ENCODE results near the gene NECTIN4. TPM values are rescaled to one million over a fixed set of nuclear protein-coding genes. Genes with fewer than 3 reads are reported as not detected.

NECTIN4 gene
- polyA plus RNA-seq, 1 of the 3 experiments (the other 2 are of a cell fraction) = 0.59 TPM

DNA sequence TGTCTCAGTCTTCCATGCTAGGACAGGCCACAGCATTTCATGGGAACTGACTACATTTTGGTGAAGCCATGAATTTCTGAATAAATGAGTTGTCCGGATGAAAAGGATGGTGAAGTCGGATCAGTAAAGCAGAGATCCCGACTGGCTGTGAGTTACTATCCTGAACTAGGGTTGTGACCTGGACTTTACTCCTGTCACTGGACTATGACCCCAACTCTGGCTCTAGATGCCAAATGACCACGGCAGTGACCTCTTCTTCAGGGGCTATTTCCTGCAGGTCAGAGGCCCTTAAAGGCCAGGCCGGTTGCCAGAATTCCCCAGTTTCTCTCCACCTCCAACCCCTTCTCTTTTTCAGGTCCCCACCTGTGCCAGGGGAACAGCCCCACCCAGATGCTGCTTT is 1.7 kb upstream of the NECTIN4 start:
- POLR2A ChIA-PET = no interaction called here
- CTCF ChIA-PET = interaction anchor here (0.9 kb wide), 1 partner anchor 20 kb away, joined by 3 read pairs; no protein-coding TSS in a partner anchor
- H3K4me2 ChIP-seq = no peak overlapping the region

More for the DNA sequence above, 1.7 kb upstream of the NECTIN4 start:
- H3K27me3 ChIP-seq (ENCODE audit: insufficient read depth) = no peaks in the 10 kb centered on the region
- H3K79me2 ChIP-seq (ENCODE audit: insufficient read depth) = no peaks in the 10 kb centered on the region
- no peak overlapping the region for H3K4me3 ChIP-seq (ENCODE audit: low read depth in 2 of 2, low read length in 1 of 2)
- no peaks in the 10 kb centered on the region for H3K36me3 ChIP-seq (replicated peaks in 1 of 2; ENCODE audit: control insufficient read depth in 1 of 2, insufficient read depth in 2 of 2, low read length in 1 of 2)
- H3K27ac ChIP-seq (ENCODE audit: low read depth in 2 of 2, low read length in 1 of 2) = no peak overlapping the region
- TF ChIP-seq TAF1 (IDR thresholded peaks at IDR 0.05; ENCODE audit: borderline replicate concordance, low read depth, low read length) = no peak
- no peak for TF ChIP-seq JUND (IDR thresholded peaks at IDR 0.05)
- no peak for TF ChIP-seq CHD2 (IDR thresholded peaks at IDR 0.05; ENCODE audit: low read length, partially characterized antibody)
- TF ChIP-seq RFX5 (IDR thresholded peaks at IDR 0.05; ENCODE audit: low read length) = no peak
- no peak for TF ChIP-seq POLR2AphosphoS5 (IDR thresholded peaks at IDR 0.05; ENCODE audit: low read depth, low read length)
- TF ChIP-seq MAX (IDR thresholded peaks at IDR 0.05; ENCODE audit: low read depth) = no peak
- TF ChIP-seq, protein P1, sequence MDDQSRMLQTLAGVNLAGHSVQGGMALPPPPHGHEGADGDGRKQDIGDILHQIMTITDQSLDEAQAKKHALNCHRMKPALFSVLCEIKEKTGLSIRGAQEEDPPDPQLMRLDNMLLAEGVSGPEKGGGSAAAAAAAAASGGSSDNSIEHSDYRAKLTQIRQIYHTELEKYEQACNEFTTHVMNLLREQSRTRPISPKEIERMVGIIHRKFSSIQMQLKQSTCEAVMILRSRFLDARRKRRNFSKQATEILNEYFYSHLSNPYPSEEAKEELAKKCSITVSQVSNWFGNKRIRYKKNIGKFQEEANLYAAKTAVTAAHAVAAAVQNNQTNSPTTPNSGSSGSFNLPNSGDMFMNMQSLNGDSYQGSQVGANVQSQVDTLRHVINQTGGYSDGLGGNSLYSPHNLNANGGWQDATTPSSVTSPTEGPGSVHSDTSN (IDR thresholded peaks at IDR 0.05) = no peak
- no peak for TF ChIP-seq EP300 (IDR thresholded peaks at IDR 0.05; ENCODE audit: borderline replicate concordance in 1 of 2, low read depth in 1 of 2, low read length in 1 of 2)
- no peak for TF ChIP-seq GATA2 (CRISPR knock-in tag; IDR thresholded peaks at IDR 0.05)
- TF ChIP-seq REST (IDR thresholded peaks at IDR 0.05; ENCODE audit: low read depth, low read length) = no peak
- no peak for TF ChIP-seq SIN3A (IDR thresholded peaks at IDR 0.05; ENCODE audit: borderline replicate concordance, low read depth, low read length)
- TF ChIP-seq NFIC (IDR thresholded peaks at IDR 0.05; ENCODE audit: borderline replicate concordance) = no peak
- TF ChIP-seq, protein P2, sequence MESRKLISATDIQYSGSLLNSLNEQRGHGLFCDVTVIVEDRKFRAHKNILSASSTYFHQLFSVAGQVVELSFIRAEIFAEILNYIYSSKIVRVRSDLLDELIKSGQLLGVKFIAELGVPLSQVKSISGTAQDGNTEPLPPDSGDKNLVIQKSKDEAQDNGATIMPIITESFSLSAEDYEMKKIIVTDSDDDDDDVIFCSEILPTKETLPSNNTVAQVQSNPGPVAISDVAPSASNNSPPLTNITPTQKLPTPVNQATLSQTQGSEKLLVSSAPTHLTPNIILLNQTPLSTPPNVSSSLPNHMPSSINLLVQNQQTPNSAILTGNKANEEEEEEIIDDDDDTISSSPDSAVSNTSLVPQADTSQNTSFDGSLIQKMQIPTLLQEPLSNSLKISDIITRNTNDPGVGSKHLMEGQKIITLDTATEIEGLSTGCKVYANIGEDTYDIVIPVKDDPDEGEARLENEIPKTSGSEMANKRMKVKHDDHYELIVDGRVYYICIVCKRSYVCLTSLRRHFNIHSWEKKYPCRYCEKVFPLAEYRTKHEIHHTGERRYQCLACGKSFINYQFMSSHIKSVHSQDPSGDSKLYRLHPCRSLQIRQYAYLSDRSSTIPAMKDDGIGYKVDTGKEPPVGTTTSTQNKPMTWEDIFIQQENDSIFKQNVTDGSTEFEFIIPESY (IDR thresholded peaks at IDR 0.05; ENCODE audit: borderline replicate concordance, low read depth) = no peak
- no peaks in the 10 kb centered on the region for H3K9me3 ChIP-seq
- no peaks in the 10 kb centered on the region for H4K20me1 ChIP-seq (ENCODE audit: insufficient read depth)
- H3K9me2 ChIP-seq = no peaks in the 10 kb centered on the region
- no peak overlapping the region for H3K9ac ChIP-seq
- H2AFZ ChIP-seq (ENCODE audit: low read depth) = no peak overlapping the region
- DNase-seq = no peak
- H3K4me1 ChIP-seq (ENCODE audit: control insufficient read depth in 1 of 2, insufficient read depth in 2 of 2, low read depth in 1 of 2, low read length in 1 of 2) = 0 out of 4 replicates have a peak, but pooled peaks cover 0 to 6% of the 10 kb centered on the region in 2 experiments
- no peaks in the 10 kb centered on the region for H3F3A ChIP-seq (replicated peaks; ENCODE audit: insufficient read depth)
- WGBS (ENCODE audit: low lambda C conversion rate) = 82% methylated on average over 5 of the region's 5 CpGs

Data from SK-N-SH (cell line).